T-helper 1 cell treated with Interleukin-12 subunit alpha and Interleukin-12 subunit beta and Interleukin-4 antibody, amounts not matched to agents 30 μg/mL and 1 μg/mL, for 36 hours (primary cell): ENCODE measurements around the gene TMEM234.
A peak's percentile ranks its signal among the peaks of the same experiment; 100 is the strongest.

Source experiments
- H3K27ac Mint-ChIP-seq: one replicate; pipeline ENCODE4 v1.8.0; 2021; ENCODE audit warnings: mild to moderate bottlenecking, mixed read lengths
- H3K27me3 Mint-ChIP-seq: one replicate; pipeline ENCODE4 v1.8.0; 2021; ENCODE audit warnings: low read depth, mixed read lengths
- H3K36me3 Mint-ChIP-seq: one replicate; pipeline ENCODE4 v1.8.0; 2021; ENCODE audit warnings: low read depth, mixed read lengths
- H3K4me1 Mint-ChIP-seq: one replicate; pipeline ENCODE4 v1.8.0; 2021; ENCODE audit warnings: low read depth, mixed read lengths
- H3K4me3 Mint-ChIP-seq: one replicate; pipeline ENCODE4 v1.8.0; 2021; ENCODE audit warnings: mild to moderate bottlenecking, moderate library complexity, mixed read lengths
- H3K9me3 Mint-ChIP-seq: one replicate; pipeline ENCODE4 v1.8.0; 2021; ENCODE audit warnings: mixed read lengths

The TMEM234 gene

DNA sequence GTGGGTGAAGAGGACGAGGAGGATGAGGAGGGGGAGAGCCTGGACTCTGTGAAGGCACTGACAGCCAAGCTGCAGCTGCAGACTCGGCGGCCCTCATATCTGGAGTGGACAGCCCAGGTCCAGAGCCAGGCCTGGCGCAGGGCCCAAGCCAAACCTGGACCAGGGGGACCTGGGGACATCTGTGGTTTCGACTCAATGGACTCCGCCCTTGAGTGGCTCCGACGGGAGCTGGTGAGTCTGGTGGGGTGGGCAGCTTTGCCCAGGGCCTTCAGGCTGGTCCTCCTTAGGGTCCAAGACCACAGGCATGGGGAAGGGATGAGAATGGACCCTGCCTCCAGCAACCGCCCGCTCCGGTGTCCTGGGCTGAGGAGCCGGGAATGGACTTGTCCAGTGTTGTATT, 25.3 kb upstream of the TMEM234 start:
- Mint-ChIP-seq H3K4me3 (no peak overlapping the region), H3K4me1 (peaks cover 37% of the 10 kb centered on the region), H3K27me3 (no peaks in the 10 kb centered on the region), H3K27ac (peak overlapping the region; percentile 97), H3K36me3 (peaks cover 8% of the 10 kb centered on the region), H3K9me3 (no peaks in the 10 kb centered on the region)

DNA sequence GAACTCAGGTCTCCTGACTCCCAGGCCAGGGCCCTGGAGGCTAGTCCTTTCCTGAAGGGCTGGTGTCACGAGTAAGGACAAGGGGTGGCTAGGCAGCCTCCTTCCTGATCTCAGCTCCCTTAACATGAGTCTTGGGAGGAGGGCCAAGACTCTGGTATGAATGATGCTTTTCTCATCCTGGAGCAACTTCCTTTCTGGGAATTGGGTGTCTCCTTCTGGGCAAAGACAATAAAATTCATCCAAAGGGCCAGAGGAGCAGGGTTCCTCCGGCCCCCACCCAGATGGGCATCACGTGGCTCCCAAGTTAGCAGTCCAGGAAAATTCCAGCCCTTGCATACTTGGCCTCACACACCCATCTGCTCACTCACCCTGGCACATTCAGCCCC, 24.7 kb upstream of the TMEM234 start, which contains the start of gene FAM167B:
Gene FAM167B (plus strand): TSS at position 335 of the 386 bp plus-strand sequence. CDS start 200 bp downstream, outside the sequence.
- Mint-ChIP-seq H3K9me3 (no peaks in the 10 kb centered on the region), H3K27ac (peak within 1 kb of the TSS; percentile 97), H3K4me3 (peak within 1 kb of the TSS; percentile 80), H3K36me3 (peaks cover 4% of the 10 kb centered on the region), H3K4me1 (peaks cover 36% of the 10 kb centered on the region), H3K27me3 (no peaks in the 10 kb centered on the region)

DNA sequence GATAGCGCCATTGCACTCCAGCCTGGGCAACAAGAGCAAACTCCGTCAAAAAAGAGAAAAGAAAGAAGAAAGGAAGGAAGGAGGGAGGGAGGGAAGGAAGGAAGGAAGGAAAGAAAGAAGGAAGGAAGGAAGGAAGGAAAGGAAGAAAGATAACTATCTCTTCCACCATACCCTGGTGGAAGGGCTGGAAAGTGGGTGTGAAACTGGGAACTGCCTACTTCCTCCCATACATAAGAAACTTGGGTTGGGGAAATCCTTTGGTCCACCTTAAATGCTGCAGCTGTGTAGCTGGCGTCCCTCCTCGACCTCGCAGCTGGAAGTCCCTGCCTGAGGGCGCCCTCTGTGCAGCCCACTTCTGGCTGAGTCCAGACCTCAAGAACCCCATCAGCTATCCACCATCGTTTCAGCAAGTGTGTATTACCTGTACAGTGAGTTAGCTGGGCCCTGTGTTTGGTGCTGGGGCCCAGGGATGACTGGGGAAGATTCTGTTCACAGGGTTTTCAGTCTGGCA, 20.2 kb upstream of the TMEM234 start:
- no peak overlapping the region for H3K4me3 Mint-ChIP-seq
- no peaks in the 10 kb centered on the region for H3K36me3 Mint-ChIP-seq
- H3K4me1 Mint-ChIP-seq = peaks cover 12% of the 10 kb centered on the region
- no peaks in the 10 kb centered on the region for H3K9me3 Mint-ChIP-seq
- no peaks in the 10 kb centered on the region for H3K27me3 Mint-ChIP-seq
- peak overlapping the region; percentile 14 for H3K27ac Mint-ChIP-seq

DNA sequence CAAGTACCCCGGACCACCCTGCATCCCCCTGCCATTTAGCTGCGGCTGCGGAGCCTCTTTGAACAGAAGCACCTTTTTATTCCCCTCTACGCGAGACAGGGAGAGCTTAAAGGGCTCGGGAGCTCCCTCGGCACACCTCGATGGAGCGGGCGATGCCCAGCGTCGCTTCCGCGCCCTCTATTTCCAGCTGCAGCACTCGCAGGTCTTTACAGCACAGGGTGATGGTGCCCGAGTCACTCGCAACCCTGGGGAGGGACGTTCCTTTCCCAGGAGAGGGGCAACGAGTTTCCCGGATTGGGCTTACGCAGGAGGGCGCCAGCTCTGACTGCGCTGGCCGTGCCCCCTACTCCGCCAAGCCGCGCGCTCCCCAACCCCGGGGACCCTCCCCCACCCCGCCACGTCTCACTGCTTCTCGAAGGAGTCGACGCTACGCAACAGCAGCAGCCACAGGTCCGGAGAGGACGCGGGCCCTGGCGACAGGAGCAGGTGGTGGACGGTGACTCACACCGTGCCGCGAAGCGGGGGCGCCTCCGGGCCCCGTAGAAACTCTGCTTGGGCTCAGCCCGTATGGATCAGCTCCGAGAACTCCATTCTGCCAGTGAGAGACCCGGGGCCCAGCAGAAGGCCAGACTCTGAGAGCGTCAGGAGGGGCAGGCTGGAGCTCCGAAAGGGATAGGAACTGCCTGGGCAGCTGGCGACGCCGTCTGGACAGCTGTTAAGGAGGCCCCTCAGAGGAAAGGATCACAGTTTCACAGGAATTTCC, 19.0 kb upstream of the TMEM234 start:
- Mint-ChIP-seq H3K36me3 (peaks cover under 1% of the 10 kb centered on the region), H3K27me3 (no peaks in the 10 kb centered on the region), H3K4me1 (peaks cover 3% of the 10 kb centered on the region), H3K4me3 (peak overlapping the region; percentile 81), H3K9me3 (no peaks in the 10 kb centered on the region), H3K27ac (no peak overlapping the region)

DNA sequence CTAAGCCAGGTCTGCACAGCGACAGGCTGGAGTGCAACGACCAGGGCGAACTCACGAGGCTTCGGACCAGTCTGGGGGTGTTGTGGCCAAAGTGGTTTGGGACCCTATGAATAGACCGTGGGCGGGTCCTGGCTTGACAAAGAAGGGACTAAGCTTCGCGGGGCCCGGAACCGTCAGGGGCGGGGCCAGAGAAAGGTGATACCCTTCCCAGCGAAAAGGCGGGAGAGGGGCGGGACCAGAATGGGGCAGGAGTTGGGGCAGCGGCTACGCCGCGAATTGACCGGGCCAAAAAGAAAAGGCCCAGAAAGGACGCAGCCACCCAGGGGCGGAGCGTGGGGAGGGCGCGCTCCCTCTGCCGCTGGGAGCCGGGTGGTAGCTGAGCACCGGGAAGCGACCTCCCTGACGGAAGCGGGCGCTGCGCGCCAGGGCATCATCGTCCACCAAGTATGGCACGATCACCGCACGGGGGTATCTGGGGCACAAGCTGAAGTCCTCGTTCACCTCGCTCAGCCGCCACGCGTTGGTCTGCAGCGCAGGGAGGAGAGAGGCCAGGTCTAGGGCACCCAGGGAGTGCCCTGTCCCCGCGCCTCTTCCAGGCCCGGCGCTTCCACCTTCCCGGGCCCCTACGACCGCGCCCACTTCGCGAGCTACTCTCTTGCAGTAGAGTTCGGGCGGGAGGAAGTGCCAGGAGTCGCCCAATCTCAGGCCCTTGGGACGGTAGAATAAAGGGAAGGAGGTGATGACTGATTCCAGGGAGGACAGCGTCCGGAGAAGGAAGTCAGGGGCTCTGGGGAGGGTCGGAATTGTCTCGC, 18.2 kb upstream of the TMEM234 start:
- no peaks in the 10 kb centered on the region for H3K9me3 Mint-ChIP-seq
- peak overlapping the region; percentile 81 for H3K4me3 Mint-ChIP-seq
- peaks cover 2% of the 10 kb centered on the region for H3K36me3 Mint-ChIP-seq
- H3K27ac Mint-ChIP-seq = no peak overlapping the region
- no peaks in the 10 kb centered on the region for H3K27me3 Mint-ChIP-seq
- peaks cover 3% of the 10 kb centered on the region for H3K4me1 Mint-ChIP-seq

DNA sequence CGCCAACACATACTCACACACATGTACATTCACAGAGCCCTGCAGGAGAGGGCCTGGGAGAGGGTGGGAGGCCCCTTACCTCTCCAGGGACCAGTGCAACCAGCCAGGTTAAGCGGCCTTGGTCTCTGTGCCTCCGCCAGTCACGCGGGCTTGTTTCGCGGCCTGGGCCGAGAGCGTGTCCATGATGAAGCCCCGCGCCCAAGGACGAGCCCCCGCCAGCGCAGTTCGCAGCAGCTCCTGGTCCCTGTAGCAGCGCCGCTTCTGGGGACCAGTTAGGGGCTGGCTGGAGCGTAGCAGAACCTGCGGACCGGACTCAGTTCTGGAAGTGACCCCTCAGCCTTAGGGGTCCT, 17.6 kb upstream of the TMEM234 start:
- Mint-ChIP-seq H3K36me3 (peaks cover 2% of the 10 kb centered on the region), H3K9me3 (no peaks in the 10 kb centered on the region), H3K4me3 (peak overlapping the region; percentile 81), H3K27ac (no peak overlapping the region), H3K4me1 (peaks cover 3% of the 10 kb centered on the region), H3K27me3 (no peaks in the 10 kb centered on the region)

DNA sequence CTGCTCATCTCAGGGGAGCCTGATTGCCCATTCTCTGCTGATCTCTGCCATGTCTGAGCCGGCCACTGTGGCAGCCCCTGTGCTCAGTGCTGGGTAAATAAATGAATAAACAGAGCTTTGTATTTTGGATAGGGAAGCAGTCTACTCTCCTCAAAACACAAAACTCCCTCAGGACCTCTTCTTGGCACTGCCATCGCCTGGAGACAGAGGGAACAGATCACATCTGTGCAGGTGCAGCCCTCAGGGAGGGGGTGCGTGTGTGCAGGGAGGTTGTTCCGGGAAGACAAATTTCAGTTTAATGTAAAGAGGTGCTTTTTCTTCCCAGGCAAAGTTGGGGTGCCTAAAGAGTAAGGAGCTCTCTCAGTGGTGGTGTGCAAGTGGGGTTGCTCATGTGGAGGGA, 17.2 kb upstream of the TMEM234 start:
- H3K36me3 Mint-ChIP-seq = peaks cover 2% of the 10 kb centered on the region
- no peaks in the 10 kb centered on the region for H3K27me3 Mint-ChIP-seq
- peak overlapping the region; percentile 81 for H3K4me3 Mint-ChIP-seq
- peaks cover 3% of the 10 kb centered on the region for H3K4me1 Mint-ChIP-seq
- no peak overlapping the region for H3K27ac Mint-ChIP-seq
- no peaks in the 10 kb centered on the region for H3K9me3 Mint-ChIP-seq

DNA sequence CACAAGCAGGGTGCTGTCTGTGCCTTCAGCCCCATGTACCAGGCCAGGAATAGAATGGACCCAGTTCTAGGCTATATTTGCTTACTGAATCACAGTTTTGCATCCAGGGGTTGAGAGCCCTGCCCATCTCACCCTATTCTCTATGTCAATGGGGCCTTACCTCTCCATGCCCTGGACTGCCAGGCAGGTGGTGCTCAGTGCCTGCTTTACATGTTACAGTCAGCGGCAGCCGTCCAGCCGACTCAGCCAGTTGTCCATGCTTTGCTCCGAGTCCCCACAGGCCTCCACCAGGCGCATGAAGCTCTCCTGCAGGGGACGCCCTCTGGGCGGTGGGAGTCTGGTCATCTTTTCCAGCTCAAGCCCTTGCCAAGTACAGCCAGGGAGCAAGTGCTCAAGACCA, 12.6 kb upstream of the TMEM234 start:
- no peaks in the 10 kb centered on the region for H3K27me3 Mint-ChIP-seq
- no peak overlapping the region for H3K4me3 Mint-ChIP-seq
- no peaks in the 10 kb centered on the region for H3K9me3 Mint-ChIP-seq
- H3K27ac Mint-ChIP-seq = no peak overlapping the region
- peaks cover 6% of the 10 kb centered on the region for H3K36me3 Mint-ChIP-seq
- H3K4me1 Mint-ChIP-seq = peaks cover 2% of the 10 kb centered on the region

DNA sequence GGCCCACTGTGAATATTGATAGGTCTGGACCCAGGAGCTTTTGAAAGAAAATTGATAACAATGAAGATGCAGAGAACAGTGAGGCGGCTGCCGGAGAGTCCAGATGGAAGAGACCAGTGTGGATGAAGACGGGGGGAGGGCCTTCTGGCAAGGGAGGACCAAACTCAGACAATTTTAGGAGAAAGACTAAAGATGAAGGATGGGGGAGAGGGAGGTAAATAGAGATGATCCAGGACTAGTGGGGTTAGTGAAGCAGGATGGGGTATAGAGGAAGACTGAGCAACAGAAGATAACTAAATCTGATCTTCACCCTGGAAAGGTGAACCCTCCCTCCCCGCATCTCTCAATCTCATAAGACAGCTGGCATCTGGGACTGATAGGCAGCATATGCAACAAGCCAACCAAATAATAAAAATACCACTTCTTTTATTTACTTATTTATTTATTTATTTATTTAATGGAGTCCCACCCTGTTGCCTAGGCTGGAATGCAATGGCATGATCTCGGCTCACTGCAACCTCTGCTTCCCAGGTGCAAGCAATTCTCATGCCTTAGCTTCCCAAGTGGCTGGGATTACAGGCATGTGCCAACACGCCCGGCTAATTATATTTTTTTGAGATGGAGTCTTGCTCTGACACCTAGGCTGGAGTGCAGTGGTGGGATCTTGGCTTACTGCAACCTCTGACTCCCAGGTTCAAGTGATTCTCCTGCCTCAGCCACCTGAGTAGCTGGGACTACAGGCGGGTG, 10.6 kb upstream of the TMEM234 start:
- Mint-ChIP-seq H3K4me3 (no peak overlapping the region), H3K36me3 (peaks cover 18% of the 10 kb centered on the region), H3K9me3 (no peaks in the 10 kb centered on the region), H3K27ac (no peak overlapping the region), H3K4me1 (peaks cover 2% of the 10 kb centered on the region), H3K27me3 (no peaks in the 10 kb centered on the region)

DNA sequence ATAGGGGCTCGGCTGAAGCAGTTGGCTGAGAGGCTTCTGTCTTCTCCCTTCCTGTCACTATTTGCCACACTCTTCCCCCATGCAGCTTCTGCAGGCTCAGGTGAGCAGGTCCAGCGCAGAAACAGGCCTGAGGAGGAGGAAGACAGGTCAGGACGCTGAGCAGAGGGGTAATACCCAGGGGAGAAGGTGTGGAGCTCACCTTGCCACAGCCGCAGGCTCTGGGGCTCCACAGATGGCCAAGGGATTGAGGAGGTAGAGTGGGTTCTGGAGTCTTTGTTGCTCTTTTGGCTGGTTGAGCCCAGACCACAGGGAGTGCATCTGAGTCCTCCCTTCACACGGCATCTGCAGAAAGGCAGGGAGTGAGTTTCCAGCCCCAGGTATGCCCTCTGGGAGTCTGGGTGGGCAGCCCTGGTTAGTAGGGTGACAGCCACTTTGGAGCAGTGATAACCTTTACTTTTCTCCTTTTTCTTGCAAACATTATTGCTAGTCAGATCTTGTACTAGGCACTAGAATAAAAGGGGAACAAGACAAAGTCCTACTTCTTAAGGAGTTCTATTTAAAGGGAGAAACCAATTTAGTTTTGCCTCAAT, 9.8 kb upstream of the TMEM234 start:
- Mint-ChIP-seq H3K4me3 (no peak overlapping the region), H3K9me3 (no peaks in the 10 kb centered on the region), H3K4me1 (peaks cover 2% of the 10 kb centered on the region), H3K36me3 (peaks cover 23% of the 10 kb centered on the region), H3K27ac (peak overlapping the region; percentile 20), H3K27me3 (no peaks in the 10 kb centered on the region)

DNA sequence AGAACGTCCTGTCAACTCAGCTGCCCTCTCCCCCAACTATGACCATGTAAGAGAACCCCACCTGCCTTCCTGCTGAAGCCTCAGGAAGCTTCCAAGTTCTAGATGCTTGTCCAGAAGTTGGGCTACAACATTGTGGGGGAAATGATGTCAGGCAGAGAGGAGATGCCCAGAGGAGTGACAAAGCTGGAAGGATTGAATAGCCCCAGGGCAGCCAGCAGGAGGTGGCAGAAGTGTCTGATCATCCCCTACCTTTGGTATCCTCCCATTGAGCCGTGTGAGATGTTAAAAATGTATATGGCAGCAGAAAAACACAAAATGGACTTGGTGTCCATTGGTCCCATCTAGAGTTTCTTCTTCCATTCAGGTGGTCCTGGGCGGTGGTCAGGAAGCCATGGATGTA, 6.6 kb upstream of the TMEM234 start:
- Mint-ChIP-seq H3K4me3 (no peak overlapping the region), H3K9me3 (no peaks in the 10 kb centered on the region), H3K36me3 (peaks cover 36% of the 10 kb centered on the region), H3K27ac (no peak overlapping the region), H3K4me1 (peaks cover 13% of the 10 kb centered on the region), H3K27me3 (no peaks in the 10 kb centered on the region)

DNA sequence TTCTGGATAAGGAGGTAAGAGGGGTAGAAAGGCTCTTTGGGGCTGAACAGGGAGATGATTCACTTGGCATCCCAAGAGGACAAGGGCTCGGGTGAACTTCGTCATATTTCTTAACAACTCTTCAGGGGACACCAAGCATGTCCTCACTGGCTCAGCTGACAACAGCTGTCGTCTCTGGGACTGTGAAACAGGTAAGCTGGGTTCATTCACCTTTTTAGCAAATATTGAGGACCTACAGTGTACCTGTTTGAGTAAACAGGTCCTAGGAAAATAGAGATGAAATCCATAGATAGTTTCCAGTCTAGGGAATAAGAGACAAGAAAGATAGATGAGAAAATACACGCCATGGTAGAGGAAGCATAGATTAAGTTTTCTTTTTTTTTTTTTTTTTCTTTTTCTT, 2.1 kb upstream of the TMEM234 start:
- Mint-ChIP-seq H3K4me3 (peak overlapping the region; percentile 95), H3K9me3 (no peaks in the 10 kb centered on the region), H3K4me1 (peaks cover 24% of the 10 kb centered on the region), H3K27me3 (no peaks in the 10 kb centered on the region), H3K27ac (peak overlapping the region; percentile 10), H3K36me3 (peaks cover 35% of the 10 kb centered on the region)

DNA sequence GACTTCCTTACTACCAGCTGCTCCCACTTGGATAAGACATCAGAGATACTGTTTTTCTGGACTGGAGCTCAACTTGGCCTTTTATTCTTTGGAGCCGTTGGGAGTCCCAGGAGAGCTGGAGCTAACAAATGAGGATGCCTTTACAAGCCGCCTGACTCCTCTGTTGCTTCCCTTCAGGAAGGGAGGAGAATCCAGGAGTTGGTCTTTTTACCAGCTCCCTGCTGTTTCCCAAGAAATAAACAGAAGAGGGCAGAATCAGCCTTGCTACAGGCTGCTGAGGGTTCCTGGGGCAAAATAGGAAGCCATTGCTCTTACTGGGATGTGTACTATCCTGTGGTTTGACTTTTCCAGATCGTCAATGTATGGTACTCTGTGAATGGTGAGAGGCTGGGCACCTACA, 1.5 kb upstream of the TMEM234 start:
- peaks cover 33% of the 10 kb centered on the region for H3K36me3 Mint-ChIP-seq
- no peaks in the 10 kb centered on the region for H3K9me3 Mint-ChIP-seq
- H3K27ac Mint-ChIP-seq = peak overlapping the region; percentile 85
- no peaks in the 10 kb centered on the region for H3K27me3 Mint-ChIP-seq
- H3K4me1 Mint-ChIP-seq = peaks cover 24% of the 10 kb centered on the region
- peak overlapping the region; percentile 95 for H3K4me3 Mint-ChIP-seq

DNA sequence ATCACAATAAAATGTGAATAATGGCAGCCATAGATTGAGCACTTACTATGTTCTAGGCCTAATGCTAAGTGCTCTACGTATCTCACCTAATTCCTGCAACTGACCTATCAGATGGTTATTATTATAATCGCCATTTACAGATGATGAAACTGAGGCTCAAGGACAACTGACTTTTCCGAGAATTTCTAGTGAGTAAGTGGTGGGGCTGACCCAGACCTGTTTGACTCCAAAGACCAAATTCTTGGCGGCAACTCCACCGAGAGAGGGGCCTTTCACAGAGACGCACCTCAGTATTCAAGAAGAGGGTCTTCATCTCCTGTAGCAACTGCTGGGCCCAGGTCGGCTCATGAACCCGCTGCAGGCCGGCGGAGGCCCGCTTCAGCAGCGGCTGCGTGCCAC, 573 bp downstream of the TMEM234 start:
- H3K4me3 Mint-ChIP-seq = peak overlapping the region; percentile 95
- H3K4me1 Mint-ChIP-seq = peaks cover 24% of the 10 kb centered on the region
- peaks cover 18% of the 10 kb centered on the region for H3K36me3 Mint-ChIP-seq
- H3K9me3 Mint-ChIP-seq = no peaks in the 10 kb centered on the region
- peak overlapping the region; percentile 95 for H3K27ac Mint-ChIP-seq
- H3K27me3 Mint-ChIP-seq = no peaks in the 10 kb centered on the region
